GM12875 (cell line): ENCODE results near the gene USP43.

Source experiments
- H3K4me3 ChIP-seq: one replicate; pipeline ENCODE4 v1.5.1; 2011; ENCODE audit warnings: low read depth, low read length, control low read depth
- CTCF ChIP-seq: IDR thresholded peaks from 2 replicates; pipeline ENCODE4 v1.5.1; 2011; ENCODE audit warnings: low read depth, mild to moderate bottlenecking, control low read depth, inconsistent platforms, low read length, moderate library complexity, borderline replicate concordance; ENCODE audit not compliant: insufficient read depth

The USP43 gene

GRCh38 chr17:9714801-9715200 is 69.5 kb downstream of the USP43 start:
- TF ChIP-seq CTCF: no peak
- no peak overlapping the region for H3K4me3 ChIP-seq

GRCh38 chr17:9715503-9716016 is 70.2 kb downstream of the USP43 start:
- no peak overlapping the region for H3K4me3 ChIP-seq
- no peak for TF ChIP-seq CTCF

- H3K4me3 ChIP-seq: no peak overlapping the region
- no peak for TF ChIP-seq CTCF
These were observed 80.3 kb downstream of the USP43 start for GRCh38 chr17:9725575-9725974.

GRCh38 chr17:9726291-9726690 is 81.0 kb downstream of the USP43 start:
- no peak for TF ChIP-seq CTCF
- no peak overlapping the region for H3K4me3 ChIP-seq

GRCh38 chr17:9728005-9728404 is 82.7 kb downstream of the USP43 start:
- H3K4me3 ChIP-seq: no peak overlapping the region
- TF ChIP-seq CTCF: no peak

- TF ChIP-seq CTCF: no peak
- H3K4me3 ChIP-seq: no peak overlapping the region
These were observed 83.2 kb downstream of the USP43 start for GRCh38 chr17:9728564-9728963.

GRCh38 chr17:9729034-9729650 is 83.8 kb downstream of the USP43 start:
- no peak overlapping the region for H3K4me3 ChIP-seq

More at GRCh38 chr17:9729034-9729650, 83.8 kb downstream of the USP43 start:
- peak; percentile 98 for TF ChIP-seq CTCF
